Ecto neural progenitor cell (in vitro differentiated cells): ENCODE results near the gene ARF3.

Experiments used
- DNase-seq: peaks from one replicate; pipeline ENCODE4 v3.0.0-alpha.2; 2018; ENCODE audit warnings: low spot score

The ARF3 gene

DNA sequence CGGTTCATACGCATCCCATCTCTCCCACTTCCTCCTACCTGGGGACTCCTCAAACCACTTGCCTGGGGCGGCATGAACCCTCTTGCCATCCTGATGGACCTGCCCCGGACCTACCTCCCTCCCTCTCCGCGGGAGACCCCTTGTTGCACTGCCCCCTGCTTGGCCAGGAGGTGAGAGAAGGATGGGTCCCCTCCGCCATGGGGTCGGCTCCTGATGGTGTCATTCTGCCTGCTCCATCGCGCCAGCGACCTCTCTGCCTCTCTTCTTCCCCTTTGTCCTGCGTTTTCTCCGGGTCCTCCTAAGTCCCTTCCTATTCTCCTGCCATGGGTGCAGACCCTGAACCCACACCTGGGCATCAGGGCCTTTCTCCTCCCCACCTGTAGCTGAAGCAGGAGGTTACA is 24.5 kb upstream of the ARF3 start:
- peak; percentile 61 for DNase-seq

DNA sequence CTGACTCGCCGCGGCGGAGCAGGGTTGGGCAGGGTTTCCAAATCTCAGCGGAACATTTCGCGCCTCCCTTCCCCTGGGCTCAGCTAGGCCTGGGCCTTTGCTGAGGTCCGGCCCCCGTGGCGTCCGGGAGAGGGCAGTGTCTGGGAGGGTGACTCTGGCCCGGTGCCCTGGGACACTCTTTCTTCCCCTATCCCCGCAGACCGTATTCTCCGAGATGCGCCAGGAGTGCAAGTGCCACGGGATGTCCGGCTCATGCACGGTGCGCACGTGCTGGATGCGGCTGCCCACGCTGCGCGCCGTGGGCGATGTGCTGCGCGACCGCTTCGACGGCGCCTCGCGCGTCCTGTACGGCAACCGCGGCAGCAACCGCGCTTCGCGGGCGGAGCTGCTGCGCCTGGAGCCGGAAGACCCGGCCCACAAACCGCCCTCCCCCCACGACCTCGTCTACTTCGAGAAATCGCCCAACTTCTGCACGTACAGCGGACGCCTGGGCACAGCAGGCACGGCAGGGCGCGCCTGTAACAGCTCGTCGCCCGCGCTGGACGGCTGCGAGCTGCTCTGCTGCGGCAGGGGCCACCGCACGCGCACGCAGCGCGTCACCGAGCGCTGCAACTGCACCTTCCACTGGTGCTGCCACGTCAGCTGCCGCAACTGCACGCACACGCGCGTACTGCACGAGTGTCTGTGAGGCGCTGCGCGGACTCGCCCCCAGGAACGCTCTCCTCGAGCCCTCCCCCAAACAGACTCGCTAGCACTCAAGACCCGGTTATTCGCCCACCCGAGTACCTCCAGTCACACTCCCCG is 23.9 kb upstream of the ARF3 start:
- DNase-seq, result peak; percentile 76

DNA sequence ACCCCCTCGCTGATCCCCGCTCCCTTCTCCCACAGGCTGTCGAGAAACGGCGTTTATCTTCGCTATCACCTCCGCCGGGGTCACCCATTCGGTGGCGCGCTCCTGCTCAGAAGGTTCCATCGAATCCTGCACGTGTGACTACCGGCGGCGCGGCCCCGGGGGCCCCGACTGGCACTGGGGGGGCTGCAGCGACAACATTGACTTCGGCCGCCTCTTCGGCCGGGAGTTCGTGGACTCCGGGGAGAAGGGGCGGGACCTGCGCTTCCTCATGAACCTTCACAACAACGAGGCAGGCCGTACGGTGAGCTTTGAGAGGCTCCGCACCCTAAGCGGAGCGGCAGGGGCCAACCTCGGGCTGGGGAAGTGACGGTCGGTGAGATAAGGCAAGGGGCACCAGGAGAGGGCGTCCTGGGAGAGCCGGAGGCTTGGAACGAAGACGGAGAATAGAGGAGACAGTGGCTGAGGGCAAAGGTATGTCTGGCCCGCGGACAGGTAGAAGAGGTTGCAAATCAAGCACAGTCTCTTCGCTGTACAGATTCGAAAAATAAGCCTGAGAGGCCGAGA is 23.2 kb upstream of the ARF3 start:
- peak; percentile 81 for DNase-seq

DNA sequence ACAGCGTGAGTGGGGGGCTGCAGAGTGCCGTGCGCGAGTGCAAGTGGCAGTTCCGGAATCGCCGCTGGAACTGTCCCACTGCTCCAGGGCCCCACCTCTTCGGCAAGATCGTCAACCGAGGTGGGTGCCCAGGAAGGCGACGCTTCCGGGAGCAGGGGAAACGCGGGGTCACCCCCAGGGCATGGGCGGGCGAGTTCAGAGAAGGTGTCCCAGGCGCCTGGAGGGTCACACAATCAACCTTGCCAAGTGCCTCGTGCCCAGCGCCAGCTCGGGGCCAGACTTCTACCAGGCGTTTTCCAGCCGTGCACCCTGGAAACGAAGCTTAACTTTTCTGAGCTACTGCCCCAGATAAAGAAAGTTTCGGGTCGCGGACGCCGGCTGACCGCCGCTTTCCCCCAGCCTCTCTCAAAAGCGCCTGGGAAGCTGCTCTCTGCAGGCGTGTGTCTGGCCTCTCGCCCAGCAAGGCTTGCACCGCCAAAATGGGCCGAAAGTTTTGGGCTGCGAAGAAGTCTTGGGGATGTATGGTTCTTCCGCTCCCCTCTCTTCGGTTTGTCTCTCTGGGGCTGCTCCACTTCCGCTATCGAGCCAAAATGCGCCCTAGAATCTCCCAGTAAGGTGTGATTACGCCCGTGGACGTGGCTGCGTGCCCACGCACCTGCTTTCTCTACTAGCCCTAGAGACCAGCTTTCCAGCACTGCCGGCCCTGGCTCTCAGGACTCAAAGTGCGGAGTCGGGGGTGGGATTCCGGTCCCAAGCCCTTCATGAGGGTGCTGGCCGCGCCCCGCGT is 22.5 kb upstream of the ARF3 start:
- peak; percentile 71 for DNase-seq

DNA sequence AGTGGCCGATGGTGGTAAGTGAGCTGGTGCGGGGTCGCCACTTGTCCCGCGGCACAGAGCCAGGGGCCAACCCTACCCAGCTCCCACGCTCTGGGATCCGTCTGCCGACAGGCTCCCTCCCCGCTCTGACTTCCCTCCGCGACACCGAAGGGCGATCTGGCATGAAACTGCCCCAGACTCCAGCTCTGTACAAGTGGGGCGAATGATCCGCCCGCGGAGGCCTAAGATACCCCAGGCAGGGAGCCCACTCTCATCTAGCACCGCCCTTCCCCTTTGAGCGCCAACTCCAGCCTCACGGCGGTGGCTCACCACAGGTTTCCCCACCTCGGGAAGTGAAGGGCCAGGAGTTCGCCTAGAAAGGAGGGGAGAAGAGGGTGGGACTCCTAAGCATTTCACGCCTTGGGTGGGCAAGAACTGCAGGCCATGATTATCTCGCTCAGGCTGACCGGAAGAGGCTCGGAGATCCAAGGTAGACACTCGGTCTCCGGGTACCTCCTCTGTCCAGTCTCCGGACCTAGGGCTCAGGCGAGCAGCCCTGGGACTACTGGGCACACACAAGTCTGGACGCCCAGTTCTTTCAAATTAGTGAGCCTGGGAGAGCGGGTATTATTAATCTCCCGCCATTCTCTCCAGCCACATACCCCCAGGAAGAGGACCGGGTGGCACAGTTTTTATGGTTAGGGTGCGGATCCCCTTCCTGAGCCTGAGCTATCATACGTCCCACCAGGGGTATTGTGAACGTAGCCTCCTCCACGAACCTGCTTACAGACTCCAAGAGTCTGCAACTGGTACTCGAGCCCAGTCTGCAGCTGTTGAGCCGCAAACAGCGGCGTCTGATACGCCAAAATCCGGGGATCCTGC is 21.7 kb upstream of the ARF3 start:
- peak; percentile 67 for DNase-seq

DNA sequence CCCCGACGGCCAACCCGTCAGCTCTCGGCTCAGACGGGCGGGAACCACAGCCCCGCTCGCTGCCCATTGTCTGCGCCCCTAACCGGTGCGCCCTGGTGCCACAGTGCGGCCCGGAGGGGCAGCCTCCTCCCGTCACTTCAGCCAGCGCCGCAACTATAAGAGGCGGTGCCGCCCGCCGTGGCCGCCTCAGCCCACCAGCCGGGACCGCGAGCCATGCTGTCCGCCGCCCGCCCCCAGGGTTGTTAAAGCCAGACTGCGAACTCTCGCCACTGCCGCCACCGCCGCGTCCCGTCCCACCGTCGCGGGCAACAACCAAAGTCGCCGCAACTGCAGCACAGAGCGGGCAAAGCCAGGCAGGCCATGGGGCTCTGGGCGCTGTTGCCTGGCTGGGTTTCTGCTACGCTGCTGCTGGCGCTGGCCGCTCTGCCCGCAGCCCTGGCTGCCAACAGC is 21.0 kb upstream of the ARF3 start, which contains the start of gene WNT1:
Gene WNT1 (plus strand): TSS at position 32 of the 450 bp plus-strand sequence. CDS start 329 bp downstream, at position 361.
- DNase-seq, result no peak

DNA sequence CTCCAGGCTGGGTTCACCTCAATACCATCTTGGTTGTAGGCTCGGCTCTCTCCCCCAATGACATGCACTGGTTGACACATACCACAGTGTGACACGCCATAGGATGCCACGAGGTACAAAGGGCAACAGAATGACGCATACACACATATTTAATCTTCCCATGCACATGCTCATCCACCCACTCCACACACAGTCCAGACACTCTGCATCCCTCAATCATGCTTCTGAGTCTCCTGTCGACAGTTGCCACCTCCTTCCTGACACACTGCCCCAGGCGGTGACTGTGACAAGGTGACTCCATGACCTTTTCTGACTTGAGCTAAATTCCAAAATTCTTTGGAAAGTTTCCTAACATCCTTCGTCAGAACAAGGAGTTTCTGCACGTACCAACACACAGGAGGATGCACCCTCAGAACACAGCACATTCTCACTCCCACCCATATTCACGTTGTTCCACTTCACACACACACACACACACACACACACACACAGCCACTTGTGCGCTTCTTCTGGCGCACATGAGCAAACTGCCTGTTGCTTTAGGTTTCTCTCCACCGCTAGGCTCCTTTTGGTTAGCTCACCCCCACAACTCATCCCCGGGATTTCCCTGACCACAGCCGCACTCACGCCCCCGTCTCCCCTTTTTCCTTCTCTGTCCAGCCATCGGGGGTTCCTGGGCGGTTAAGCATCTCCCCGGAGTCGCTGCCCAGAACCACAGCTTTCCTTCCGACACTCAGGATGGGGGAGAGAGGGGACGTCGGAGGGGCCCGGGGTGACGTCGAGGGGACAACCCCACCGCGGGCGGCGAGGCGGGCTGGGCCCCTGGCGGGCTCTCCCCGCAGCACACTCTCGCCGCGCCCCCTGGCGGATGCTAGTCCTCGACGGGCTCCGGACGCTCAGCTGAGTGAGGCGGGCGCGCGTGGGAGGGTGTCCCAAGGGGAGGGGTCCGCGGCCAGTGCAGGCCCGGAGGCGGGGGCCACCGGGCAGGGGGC is 20.3 kb upstream of the ARF3 start:
- peak; percentile 91 for DNase-seq

DNA sequence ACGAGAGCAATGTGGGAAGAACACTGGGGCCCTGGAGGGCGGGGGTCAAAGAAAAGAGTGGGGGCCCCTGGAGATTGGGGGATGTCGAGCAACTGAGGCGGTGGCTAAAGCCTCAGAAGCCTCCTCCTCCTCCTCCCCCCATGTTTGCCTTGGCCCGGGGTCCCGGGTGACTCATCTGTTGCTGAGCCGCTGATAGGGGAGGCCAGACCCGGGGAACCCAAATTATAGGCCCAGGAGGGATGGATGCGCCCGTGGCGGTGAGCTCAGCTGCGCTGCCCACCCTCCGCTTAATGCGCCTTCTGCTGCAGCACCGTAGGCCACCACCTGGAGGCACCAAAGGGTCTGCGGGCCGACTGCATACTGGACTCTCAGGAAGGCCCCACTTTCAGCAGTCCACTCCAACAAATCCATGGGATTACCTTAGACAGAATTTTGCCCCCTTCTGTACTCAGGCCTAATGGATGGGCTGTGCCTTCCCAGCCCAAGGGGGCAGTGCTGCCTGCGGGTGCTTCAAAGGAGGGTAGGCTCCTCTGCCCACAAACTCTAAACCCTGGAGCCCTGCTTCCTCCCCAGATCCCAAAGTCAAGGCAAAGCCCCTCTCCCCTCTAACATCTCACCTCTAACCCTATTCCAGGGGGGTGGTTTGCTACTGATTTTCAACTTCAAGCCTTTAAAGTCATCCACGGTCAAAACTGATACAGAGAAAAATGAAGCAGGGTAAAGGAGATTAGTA is 16.8 kb upstream of the ARF3 start:
- peak; percentile 91 for DNase-seq

DNA sequence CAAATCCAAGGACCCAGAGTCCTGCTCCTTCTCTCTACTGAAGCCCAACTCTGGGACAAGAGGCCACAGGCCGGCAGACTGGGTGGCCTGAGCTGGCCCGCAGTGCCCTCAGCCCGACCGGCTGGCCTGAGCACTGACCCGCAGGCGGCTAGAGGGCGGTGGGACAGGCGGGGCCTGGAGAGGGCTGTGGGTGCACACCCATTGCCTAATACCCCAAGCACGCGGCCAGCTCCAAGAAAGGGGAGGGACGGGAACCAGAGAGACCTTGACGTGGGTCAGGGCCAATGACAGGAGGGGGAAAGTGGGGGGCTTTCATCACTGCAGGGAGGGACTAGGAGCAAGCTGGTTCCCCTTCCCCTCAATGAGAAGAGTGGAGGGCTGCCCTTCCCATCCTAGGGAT is 16.2 kb upstream of the ARF3 start:
- DNase-seq, result peak; percentile 72

DNA sequence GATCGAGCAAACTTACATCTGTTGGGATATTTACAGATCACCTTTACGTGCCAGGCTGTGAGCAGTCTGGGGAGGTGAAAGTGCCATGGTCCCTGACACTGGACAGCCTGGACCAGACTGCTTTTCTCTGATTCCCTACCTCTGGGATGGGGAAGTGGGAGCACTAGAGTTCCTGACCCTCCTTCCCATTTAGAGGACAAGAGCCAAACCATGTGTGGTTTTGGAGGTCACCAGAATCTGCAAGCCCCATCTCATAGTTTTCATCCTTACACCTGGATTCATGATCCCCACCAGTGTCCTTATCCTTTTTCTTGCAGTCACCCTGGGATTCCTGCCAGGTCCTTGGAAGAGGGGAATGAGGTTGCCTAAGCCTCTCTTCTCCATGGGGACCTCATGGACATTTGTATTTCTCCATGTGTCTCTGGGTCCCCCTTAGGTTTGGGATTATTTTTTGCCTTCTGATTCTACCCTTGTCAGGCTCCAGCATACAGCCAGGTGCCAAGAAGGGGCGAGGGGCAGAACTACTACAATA is 15.7 kb upstream of the ARF3 start:
- DNase-seq, result no peak

DNA sequence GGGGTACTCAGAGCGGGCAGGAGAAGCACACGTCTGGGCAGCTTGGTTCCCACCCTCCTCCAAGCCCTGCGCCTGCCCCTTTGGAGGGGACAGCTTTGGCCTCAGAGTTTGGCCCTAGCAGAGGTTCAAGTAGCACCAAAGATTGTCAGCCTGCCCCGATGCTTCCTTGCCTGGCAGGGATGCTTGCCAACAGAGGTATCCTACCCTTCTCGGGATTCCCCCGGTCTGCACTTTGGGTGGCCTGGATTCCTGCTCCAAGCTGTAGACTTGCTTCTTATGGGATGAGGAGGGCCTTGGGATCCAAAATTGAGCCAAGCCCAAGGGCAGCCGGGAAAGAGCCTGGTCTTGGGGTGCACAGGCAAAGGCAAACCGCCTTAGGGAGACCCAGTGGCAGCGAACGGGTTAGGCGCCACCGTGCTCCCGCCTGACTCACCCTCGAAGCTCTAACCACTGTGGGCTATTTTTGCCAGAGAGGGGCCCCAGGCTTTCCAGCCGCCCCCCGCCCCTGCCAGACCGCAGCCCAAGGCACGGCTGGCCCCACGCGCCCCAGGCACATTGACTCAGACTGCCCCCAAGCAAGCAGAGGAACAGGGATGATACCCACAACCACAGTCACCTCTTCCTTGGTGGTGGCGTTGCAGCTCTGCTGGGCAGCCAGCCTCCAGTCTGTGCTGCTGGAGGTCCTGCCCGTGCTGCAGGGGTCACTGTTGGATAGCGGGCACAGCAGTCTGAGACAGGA is 15.1 kb upstream of the ARF3 start:
- no peak for DNase-seq

DNA sequence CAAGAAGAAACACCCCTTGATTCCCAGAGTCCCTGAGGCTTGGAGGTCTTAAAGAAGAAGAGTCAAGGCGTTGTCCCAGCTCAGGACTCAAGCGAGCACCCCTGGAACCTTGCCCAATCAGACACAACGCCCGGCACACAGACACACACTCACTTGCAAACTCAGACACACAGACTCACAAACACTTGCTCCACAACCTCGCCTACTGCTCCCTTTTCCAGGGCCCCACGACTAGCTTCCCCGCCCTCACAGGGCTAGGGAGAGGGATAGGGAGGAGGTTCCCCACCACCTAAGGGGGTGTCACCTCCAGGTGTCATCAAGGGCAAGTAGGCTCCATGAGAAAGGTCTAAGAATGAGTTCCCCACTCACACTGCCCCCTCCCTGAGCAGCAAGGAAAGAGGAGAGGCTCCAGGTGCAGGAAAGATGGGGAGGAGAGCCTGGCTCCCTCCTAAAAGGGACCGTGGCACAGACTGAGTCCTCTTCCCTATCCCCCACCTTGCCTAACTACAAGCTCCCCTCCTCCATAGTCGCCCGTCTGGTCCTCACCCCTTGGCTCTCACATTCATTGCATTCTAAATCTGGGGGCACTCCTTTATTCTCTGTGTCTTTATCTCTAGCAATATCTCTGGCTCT is 13.5 kb upstream of the ARF3 start:
- no peak for DNase-seq

DNA sequence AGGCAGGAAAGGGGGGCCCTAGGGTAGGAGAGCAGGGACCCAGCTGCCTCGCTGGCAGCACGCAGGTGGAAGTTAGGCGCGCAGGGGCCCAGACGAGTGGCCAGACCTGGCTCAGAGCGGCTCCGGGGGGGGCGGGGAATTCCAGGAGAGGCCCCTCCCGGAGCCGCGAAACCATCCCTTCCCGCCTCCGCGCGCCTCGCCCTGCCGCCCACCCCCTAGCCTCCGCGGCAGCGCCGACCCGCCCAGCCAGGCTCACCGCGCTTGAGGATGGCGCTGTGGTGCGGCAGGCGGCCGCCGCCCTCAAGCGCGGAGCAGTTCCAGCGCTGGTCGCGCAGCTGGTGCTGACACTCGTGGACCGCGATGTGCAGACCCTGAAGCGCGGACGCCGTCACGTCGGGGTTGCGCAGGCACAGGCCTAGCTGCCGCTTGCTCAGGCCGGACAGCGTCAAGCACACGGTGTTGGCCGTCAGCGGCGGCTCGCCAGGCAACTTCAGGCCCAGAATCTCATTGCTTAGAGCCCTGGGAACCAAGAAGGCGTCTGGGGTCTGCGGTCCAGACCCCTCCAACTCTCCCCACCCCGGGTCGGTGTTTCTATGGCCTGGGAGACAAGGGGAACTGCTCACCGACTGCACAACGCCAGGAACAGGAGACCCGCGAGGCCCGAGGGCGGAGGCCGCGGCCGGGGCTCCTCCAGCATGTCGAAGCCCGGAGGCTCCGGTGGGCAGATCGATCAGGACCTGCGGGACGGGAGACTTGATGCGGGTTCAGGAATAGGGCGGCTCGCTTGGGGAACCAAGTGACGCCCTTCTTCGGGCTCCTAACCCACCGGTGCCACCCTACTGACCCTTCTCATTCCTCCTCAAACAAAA is 12.8 kb upstream of the ARF3 start:
- peak; percentile 80 for DNase-seq

DNA sequence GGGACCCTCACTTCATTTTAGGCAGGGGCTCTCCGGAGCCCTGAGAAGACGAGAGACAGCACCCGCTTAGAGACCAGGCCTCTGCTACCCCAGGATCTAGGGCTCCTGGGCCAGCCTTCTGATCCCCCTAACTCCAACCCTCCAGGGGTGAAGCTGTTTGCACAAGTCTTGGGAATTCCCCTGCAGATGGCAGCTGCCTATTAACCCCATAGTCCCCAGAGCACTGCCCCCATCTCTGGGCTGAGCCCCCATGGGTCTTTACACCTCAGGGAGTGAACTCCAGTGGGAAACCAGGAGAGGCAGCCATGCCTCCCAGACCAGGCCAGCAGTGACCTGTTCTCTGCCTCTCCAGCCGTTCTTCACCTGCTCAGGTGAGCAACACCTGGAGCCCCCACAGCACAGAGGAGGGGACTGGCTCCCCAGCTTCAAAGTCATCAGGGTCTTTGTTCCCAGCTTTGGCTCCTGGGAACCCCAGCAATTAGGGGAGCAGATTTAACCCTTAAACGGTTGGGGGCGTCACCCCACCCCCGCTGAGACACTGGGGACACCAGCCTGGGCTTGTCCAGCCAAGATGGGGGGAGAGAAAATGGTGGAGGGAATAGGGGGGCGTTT is 12.0 kb upstream of the ARF3 start:
- DNase-seq, result no peak

DNA sequence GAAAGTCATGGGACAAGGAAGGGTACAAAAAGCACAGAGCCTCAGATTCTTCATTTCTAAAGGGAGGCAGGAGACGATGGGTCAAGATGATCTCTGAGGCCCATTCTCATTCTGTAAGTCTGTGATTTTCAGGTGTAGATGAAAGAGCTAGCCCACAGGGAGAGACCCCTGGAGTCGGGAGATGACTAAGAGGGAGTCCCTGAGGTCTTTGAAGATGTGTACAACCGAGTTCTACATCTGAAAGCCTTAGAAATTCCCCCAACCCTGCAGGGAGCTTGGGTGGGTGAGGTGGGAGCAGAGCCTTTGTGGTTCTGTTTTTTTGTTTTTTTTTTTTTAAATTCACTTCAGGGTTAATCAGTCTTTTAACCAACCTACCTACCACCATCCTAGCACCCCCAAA is 11.2 kb upstream of the ARF3 start:
- no peak for DNase-seq

DNA sequence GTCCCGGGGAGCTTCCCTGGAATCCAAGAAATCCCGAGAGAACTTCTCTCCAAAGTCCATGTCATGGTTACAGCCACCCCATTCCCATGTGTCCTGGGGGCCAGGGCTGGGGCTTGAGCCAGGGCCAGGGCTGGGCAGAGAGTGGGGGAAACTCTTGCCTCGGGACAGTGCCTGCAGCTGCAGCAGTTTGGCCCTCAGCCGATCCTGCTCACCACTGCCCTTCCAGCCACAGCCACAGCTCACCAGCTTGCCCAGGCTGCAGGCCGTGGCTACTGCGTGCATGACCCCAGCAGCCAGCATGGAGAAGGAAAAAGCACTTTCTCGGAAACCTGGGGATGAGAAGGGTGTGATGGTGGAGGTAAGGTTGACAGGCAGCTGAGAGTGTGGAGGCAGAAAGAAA is 10.7 kb upstream of the ARF3 start:
- DNase-seq, result no peak
